COLO829 (cell line): ENCODE data around the gene APCDD1.

Source experiments
- DNase-seq: peaks from one replicate; pipeline ENCODE4 v3.0.0; 2012; ENCODE audit warnings: low spot score

Gene APCDD1

GRCh38 chr18:10453806-10454680 lies at the start of gene APCDD1:
Gene APCDD1, plus strand, starts transcription at chr18:10454635. Its CDS starts 347 bp downstream, at chr18:10454982.
- no peak for DNase-seq

- DNase-seq, result no peak
Observed at GRCh38 chr18:10405014-10405493, 49.4 kb upstream of the APCDD1 start.

GRCh38 chr18:10405816-10406663 lies 48.4 kb upstream of the APCDD1 start:
- no peak for DNase-seq

- no peak for DNase-seq
Observed at GRCh38 chr18:10408131-10408530, 46.3 kb upstream of the APCDD1 start.

GRCh38 chr18:10409041-10409440 lies 45.4 kb upstream of the APCDD1 start:
- no peak for DNase-seq

- no peak for DNase-seq
Observed at GRCh38 chr18:10410472-10411308, 43.7 kb upstream of the APCDD1 start.

GRCh38 chr18:10412933-10413332 lies 41.5 kb upstream of the APCDD1 start:
- no peak for DNase-seq

GRCh38 chr18:10413722-10414121 lies 40.7 kb upstream of the APCDD1 start:
- DNase-seq, result no peak

GRCh38 chr18:10414293-10414842 lies 40.1 kb upstream of the APCDD1 start:
- DNase-seq, result no peak

- no peak for DNase-seq
Observed at GRCh38 chr18:10416065-10416464, 38.4 kb upstream of the APCDD1 start.

GRCh38 chr18:10417191-10417590 lies 37.2 kb upstream of the APCDD1 start:
- DNase-seq, result no peak

GRCh38 chr18:10417664-10418063 lies 36.8 kb upstream of the APCDD1 start:
- DNase-seq, result no peak

GRCh38 chr18:10418836-10419235 lies 35.6 kb upstream of the APCDD1 start:
- DNase-seq, result no peak

GRCh38 chr18:10419420-10420103 lies 34.9 kb upstream of the APCDD1 start:
- no peak for DNase-seq

- no peak for DNase-seq
Observed at GRCh38 chr18:10420561-10421352, 33.7 kb upstream of the APCDD1 start.

- no peak for DNase-seq
Observed at GRCh38 chr18:10421859-10422258, 32.6 kb upstream of the APCDD1 start.

GRCh38 chr18:10422731-10423130 lies 31.7 kb upstream of the APCDD1 start:
- DNase-seq, result no peak

- DNase-seq, result no peak
Observed at GRCh38 chr18:10424585-10425307, 29.7 kb upstream of the APCDD1 start.

GRCh38 chr18:10430677-10431076 lies 23.8 kb upstream of the APCDD1 start:
- no peak for DNase-seq

- DNase-seq, result no peak
Observed at GRCh38 chr18:10431680-10432079, 22.8 kb upstream of the APCDD1 start.
